H9 (cell line): ENCODE data around the gene RECQL. TPM values are rescaled to one million over a fixed set of nuclear protein-coding genes. Genes with fewer than 3 reads are reported as not detected.

Source experiments
- DNase-seq: peaks from one replicate; pipeline ENCODE4 v3.0.0-alpha.2; 2017
- H2AFZ ChIP-seq: one replicate; pipeline ENCODE4 v1.6.1; 2013; ENCODE audit warnings: mild to moderate bottlenecking, low read length, control low read depth, moderate library complexity
- H2AK5ac ChIP-seq: 2 replicates; pipeline ENCODE4 v1.6.1; 2013; ENCODE audit warnings: low read length, control low read depth, mixed read lengths; ENCODE audit not compliant: insufficient read length
- H2BK120ac ChIP-seq: one replicate; pipeline ENCODE4 v1.6.1; 2013; ENCODE audit warnings: low read depth, mild to moderate bottlenecking, low read length, control low read depth, inconsistent platforms; ENCODE audit not compliant: poor library complexity, severe bottlenecking
- H2BK12ac ChIP-seq: 2 replicates; pipeline ENCODE4 v1.6.1; 2013; ENCODE audit warnings: low read length, control low read depth, mixed read lengths, low read depth; ENCODE audit not compliant: insufficient read length
- H2BK15ac ChIP-seq: 2 replicates; pipeline ENCODE4 v1.6.1; 2013; ENCODE audit warnings: low read depth, low read length, control low read depth
- H2BK20ac ChIP-seq: one replicate; pipeline ENCODE4 v1.6.1; 2013; ENCODE audit warnings: low read depth, mild to moderate bottlenecking, low read length, control low read depth, inconsistent platforms; ENCODE audit not compliant: poor library complexity, severe bottlenecking
- H2BK5ac ChIP-seq: 2 replicates; pipeline ENCODE4 v1.6.1; 2013; ENCODE audit warnings: low read length, control low read depth, mixed read lengths; ENCODE audit not compliant: insufficient read length
- H3K14ac ChIP-seq: 2 replicates; pipeline ENCODE4 v1.6.1; 2013; ENCODE audit warnings: low read length, control low read depth; ENCODE audit not compliant: insufficient read depth
- H3K18ac ChIP-seq: 2 replicates; pipeline ENCODE4 v1.6.1; 2013; ENCODE audit warnings: low read depth, mild to moderate bottlenecking, mixed read lengths, low read length, control low read depth; ENCODE audit not compliant: insufficient read length
- H3K23ac ChIP-seq: 2 replicates; pipeline ENCODE4 v1.6.1; 2013; ENCODE audit warnings: low read length, control low read depth, mixed read lengths, low read depth; ENCODE audit not compliant: insufficient read length
- H3K23me2 ChIP-seq: 2 replicates; pipeline ENCODE4 v1.6.1; 2013; ENCODE audit warnings: low read depth, mild to moderate bottlenecking, mixed read lengths, low read length, control low read depth; ENCODE audit not compliant: insufficient read length, poor library complexity, severe bottlenecking
- H3K27ac ChIP-seq: 2 replicates; pipeline ENCODE4 v1.5.1; 2013; ENCODE audit warnings: low read length, control low read depth, mixed read lengths, low read depth; ENCODE audit not compliant: insufficient read length
- H3K27me3 ChIP-seq: 2 replicates; pipeline ENCODE4 v1.6.1; 2013; ENCODE audit warnings: low read length, control low read depth, inconsistent platforms; ENCODE audit not compliant: insufficient read depth
- H3K4ac ChIP-seq: 2 replicates; pipeline ENCODE4 v1.6.1; 2013; ENCODE audit warnings: low read depth, mild to moderate bottlenecking, control low read depth, inconsistent platforms, low read length, moderate library complexity
- H3K4me1 ChIP-seq: 2 replicates; pipeline ENCODE4 v1.6.1; 2013; ENCODE audit warnings: low read length, control low read depth, inconsistent platforms; ENCODE audit not compliant: insufficient read depth
- H3K4me2 ChIP-seq: 2 replicates; pipeline ENCODE4 v1.6.1; 2013; ENCODE audit warnings: low read length, control low read depth, mixed read lengths; ENCODE audit not compliant: insufficient read length, insufficient read depth
- H3K56ac ChIP-seq: 2 replicates; pipeline ENCODE4 v1.6.1; 2013; ENCODE audit warnings: low read depth, mild to moderate bottlenecking, mixed read lengths, low read length, control low read depth; ENCODE audit not compliant: insufficient read length
- H3K79me1 ChIP-seq: 2 replicates; pipeline ENCODE4 v1.6.1; 2013; ENCODE audit warnings: low read depth, mild to moderate bottlenecking, moderate library complexity, low read length, control low read depth, inconsistent platforms; ENCODE audit not compliant: insufficient read depth, poor library complexity, severe bottlenecking
- H3K79me2 ChIP-seq: 2 replicates; pipeline ENCODE4 v1.6.1; 2013; ENCODE audit warnings: low read length, control low read depth, inconsistent platforms; ENCODE audit not compliant: insufficient read depth
- H3K9ac ChIP-seq: 2 replicates; pipeline ENCODE4 v1.6.1; 2013; ENCODE audit warnings: low read length, control low read depth, mixed read lengths; ENCODE audit not compliant: insufficient read length; ENCODE audit errors: extremely low read depth
- H3K9me3 ChIP-seq: one replicate; pipeline ENCODE4 v1.6.1; 2013; ENCODE audit warnings: low read depth, low read length, inconsistent platforms; ENCODE audit not compliant: control insufficient read depth
- H3T11ph ChIP-seq: one replicate; pipeline ENCODE4 v1.6.1; 2013; ENCODE audit warnings: mild to moderate bottlenecking, low read length, control low read depth, inconsistent platforms
- H4K20me1 ChIP-seq: one replicate; pipeline ENCODE4 v1.6.1; 2013; ENCODE audit not compliant: control insufficient read depth, insufficient read length, insufficient read depth
- H4K5ac ChIP-seq: 2 replicates; pipeline ENCODE4 v1.6.1; 2013; ENCODE audit warnings: low read depth, mild to moderate bottlenecking, mixed read lengths, low read length, control low read depth; ENCODE audit not compliant: insufficient read length
- H4K8ac ChIP-seq: replicated peaks from 2 replicates; pipeline ENCODE4 v1.6.1; 2013; ENCODE audit warnings: low read length, control low read depth, mixed read lengths, low read depth; ENCODE audit not compliant: insufficient read length
- H4K91ac ChIP-seq: 2 replicates; pipeline ENCODE4 v1.6.1; 2013; ENCODE audit warnings: low read depth, mild to moderate bottlenecking, moderate library complexity, mixed read lengths, low read length, control low read depth; ENCODE audit not compliant: insufficient read length
- H3K27ac Mint-ChIP-seq, 3 experiments: 2 replicates in 2 of 3; 3 replicates in 1 of 3; pipeline ENCODE4 v1.8.0; 2020 to 2021; ENCODE audit warnings: mixed read lengths in 3 of 3, mild to moderate bottlenecking in 1 of 3, moderate library complexity in 1 of 3
- H3K27me3 Mint-ChIP-seq: 2 replicates; pipeline ENCODE4 v1.8.0; 2021; ENCODE audit warnings: low read depth, mild to moderate bottlenecking, moderate library complexity, mixed read lengths
- H3K36me3 Mint-ChIP-seq, 3 experiments: 2 replicates in 2 of 3; 3 replicates in 1 of 3; pipeline ENCODE4 v1.8.0; 2020 to 2021; ENCODE audit warnings: low read depth in 3 of 3, mixed read lengths in 3 of 3; ENCODE audit not compliant: insufficient read depth in 1 of 3
- H3K4me1 Mint-ChIP-seq, 2 experiments: 2 replicates each; pipeline ENCODE4 v1.8.0; 2020; ENCODE audit warnings: mixed read lengths in 2 of 2
- H3K4me3 Mint-ChIP-seq, 2 experiments: 2 replicates in 1 of 2; 3 replicates in 1 of 2; pipeline ENCODE4 v1.8.0; 2020 to 2021; ENCODE audit warnings: mild to moderate bottlenecking in 2 of 2, mixed read lengths in 2 of 2, moderate library complexity in 1 of 2
- H3K9me3 Mint-ChIP-seq, 2 experiments: 2 replicates in 1 of 2; 3 replicates in 1 of 2; pipeline ENCODE4 v1.8.0; 2020; ENCODE audit warnings: mild to moderate bottlenecking in 2 of 2, mixed read lengths in 2 of 2, moderate library complexity in 1 of 2
- CTCF ChIP-seq: fragments of 200-600 bp; sonication (generic); conservative IDR thresholded peaks from 3 replicates; pipeline ENCODE4 v1.8.0; 2021; ENCODE audit warnings: antibody characterized with exemption, mild to moderate bottlenecking
- total RNA-seq: library from RNA; stranded (reverse); gene quantifications from 2 replicates; pipeline ENCODE4 v1.2.1, GENCODE V29; 2021

Gene RECQL
- total RNA-seq, 1 experiment from 2014 or later: 41.0 TPM

- H3K27ac ChIP-seq: no peak overlapping the region
- H3K18ac ChIP-seq: no peak overlapping the region
- H4K91ac ChIP-seq: no peak overlapping the region
- H3K79me1 ChIP-seq: no peaks in the 10 kb centered on the region
- no peak overlapping the region for H2AK5ac ChIP-seq
- H3K4me2 ChIP-seq: no peak overlapping the region
- H3K9me3 ChIP-seq: no peaks in the 10 kb centered on the region
- H2BK15ac ChIP-seq: no peak overlapping the region
- H3K4me3 Mint-ChIP-seq: no peak overlapping the region
- H3K79me2 ChIP-seq: no peaks in the 10 kb centered on the region
- H3K27me3 Mint-ChIP-seq: no peaks in the 10 kb centered on the region
- no peak overlapping the region for H3K9ac ChIP-seq
- no peaks in the 10 kb centered on the region for H4K20me1 ChIP-seq
- H3K36me3 Mint-ChIP-seq: peaks cover 2 to 29% (median 19%) of the 10 kb centered on the region in 3 experiments; a peak in 6 of 7 replicates
- no peaks in the 10 kb centered on the region for H3K27me3 ChIP-seq
- no peak overlapping the region for H2BK120ac ChIP-seq
- no peak overlapping the region for H4K5ac ChIP-seq
- H3K4me1 ChIP-seq: no peaks in the 10 kb centered on the region
- DNase-seq: no peak
- H3K56ac ChIP-seq: no peak overlapping the region
- H2AFZ ChIP-seq: no peak overlapping the region
- H3K23me2 ChIP-seq: no peaks in the 10 kb centered on the region
- no peak overlapping the region for H2BK12ac ChIP-seq
- H4K8ac ChIP-seq: no peak overlapping the region
- H3T11ph ChIP-seq: no peak overlapping the region
- H3K4me1 Mint-ChIP-seq: no peaks in the 10 kb centered on the region
- H2BK20ac ChIP-seq: no peak overlapping the region
- no peak overlapping the region for H2BK5ac ChIP-seq
- H3K23ac ChIP-seq: no peak overlapping the region
- no peak for TF ChIP-seq CTCF
- no peaks in the 10 kb centered on the region for H3K9me3 Mint-ChIP-seq
- no peak overlapping the region for H3K27ac Mint-ChIP-seq
- H3K14ac ChIP-seq: no peak overlapping the region
- no peak overlapping the region for H3K4ac ChIP-seq
These were observed 57.0 kb downstream of the RECQL start for GRCh38 chr12:21444193-21445146.
